NB4 (cell line): Measurements from ENCODE around the gene RFC4.

Source experiments
- DNase-seq: peaks from one replicate; pipeline ENCODE4 v3.0.0; 2010; ENCODE audit warnings: low read depth
- H3K4me3 ChIP-seq: one replicate; pipeline ENCODE4 v1.5.1; 2011; ENCODE audit warnings: mild to moderate bottlenecking, low read depth, low read length, moderate library complexity
- CTCF ChIP-seq: IDR thresholded peaks from one replicate; pipeline ENCODE4 v1.5.1; 2012; ENCODE audit warnings: low read depth, low read length
- MAX ChIP-seq: IDR thresholded peaks from 2 replicates; pipeline ENCODE4 v1.6.1; 2011; ENCODE audit warnings: low read depth, low read length
- MYC ChIP-seq: IDR thresholded peaks from 2 replicates; pipeline ENCODE4 v1.6.1; 2011; ENCODE audit warnings: low read depth, low read length
- POLR2A ChIP-seq: IDR thresholded peaks from 2 replicates; pipeline ENCODE4 v1.6.1; 2011; ENCODE audit warnings: mild to moderate bottlenecking; ENCODE audit not compliant: insufficient read length; ENCODE audit errors: extremely low read depth

The RFC4 gene

GRCh38 chr3:186847437-186847836 is 41.2 kb upstream of the RFC4 start:
- TF ChIP-seq POLR2A = no peak
- TF ChIP-seq MAX = no peak
- TF ChIP-seq CTCF = no peak
- no peak for TF ChIP-seq MYC
- no peak overlapping the region for H3K4me3 ChIP-seq
- DNase-seq = peak; percentile 35

GRCh38 chr3:186845756-186846155 is 39.5 kb upstream of the RFC4 start:
- no peak overlapping the region for H3K4me3 ChIP-seq
- no peak for TF ChIP-seq MYC
- TF ChIP-seq CTCF = no peak
- no peak for TF ChIP-seq MAX
- TF ChIP-seq POLR2A = no peak
- DNase-seq = no peak

GRCh38 chr3:186844908-186845307 is 38.6 kb upstream of the RFC4 start:
- DNase-seq = no peak
- no peak for TF ChIP-seq MYC
- TF ChIP-seq CTCF = no peak
- no peak for TF ChIP-seq MAX
- no peak overlapping the region for H3K4me3 ChIP-seq

GRCh38 chr3:186843039-186843432 is 36.8 kb upstream of the RFC4 start:
- no peak overlapping the region for H3K4me3 ChIP-seq
- TF ChIP-seq MYC = no peak
- no peak for DNase-seq

GRCh38 chr3:186842426-186843038 is 36.2 kb upstream of the RFC4 start, which contains the start of gene ADIPOQ:
TSS of gene ADIPOQ (plus strand) at chr3:186842710. CDS start at chr3:186853059, 10,349 bp downstream.
- TF ChIP-seq MYC (no peak), MAX (no peak), CTCF (no peak), POLR2A (no peak)
- no peak for DNase-seq
- no peak within 1 kb of the TSS for H3K4me3 ChIP-seq

- no peak for TF ChIP-seq MAX
- TF ChIP-seq MYC = no peak
- TF ChIP-seq POLR2A = no peak
- DNase-seq = no peak
- no peak overlapping the region for H3K4me3 ChIP-seq
Observed at GRCh38 chr3:186841620-186842019, 35.3 kb upstream of the RFC4 start.
